ENCODE results near the gene TMEM223.
A peak's percentile ranks its signal among the peaks of the same experiment; 100 is the strongest.

The TMEM223 gene

DNA sequence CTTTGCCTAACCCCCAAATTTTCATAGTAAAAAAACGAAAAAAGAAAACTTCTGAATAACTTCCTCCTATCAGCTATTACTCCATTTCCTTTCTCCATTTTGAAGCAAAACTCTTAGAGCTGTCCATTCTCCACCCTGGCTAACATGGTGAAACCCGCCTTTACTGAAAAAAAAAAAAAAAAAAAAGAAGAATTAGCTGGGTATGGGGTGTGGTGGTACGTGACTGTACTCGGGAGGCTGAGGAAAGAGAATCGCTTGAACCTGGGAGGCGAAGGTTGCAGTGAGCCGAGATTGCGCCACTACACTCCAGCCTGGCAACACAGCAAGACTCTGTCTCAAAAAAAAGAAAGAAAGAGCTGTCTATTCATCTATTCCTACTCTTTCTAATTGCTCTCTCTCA lies 24.8 kb upstream of the TMEM223 start:
- Histone ChIP-seq H2BK5ac (ENCODE audit: low read depth, low read length, poor library complexity, severe bottlenecking) (no peak overlapping the region), H3K36me3 (ENCODE audit: control insufficient read depth in 1 of 2, insufficient read depth in 2 of 2, low read depth in 1 of 2, low read length in 2 of 2) (peaks cover 36 to 80% of the 10 kb centered on the region in 2 experiments), H3K4ac (ENCODE audit: low read depth in 1 of 2, low read length in 2 of 2) (no peak overlapping the region), H3K4me3 (ENCODE audit: insufficient read depth in 1 of 2, low read depth in 1 of 2, low read length in 2 of 2) (no peak overlapping the region), H3K18ac (ENCODE audit: low read depth in 1 of 2, low read length in 2 of 2) (no peak overlapping the region), H4K8ac (ENCODE audit: low read length) (no peak overlapping the region), H3K4me1 (ENCODE audit: control insufficient read depth, insufficient read depth, low read depth, low read length) (no peaks in the 10 kb centered on the region), H3K79me1 (replicated peaks; ENCODE audit: low read length, poor library complexity, severe bottlenecking) (no peaks in the 10 kb centered on the region), H4K91ac (ENCODE audit: low read length) (no peak overlapping the region), H3K23ac (ENCODE audit: low read length in 2 of 2) (no peak overlapping the region), H2BK15ac (ENCODE audit: low read depth, poor library complexity, severe bottlenecking) (no peak overlapping the region), H3K4me2 (ENCODE audit: low read length, poor library complexity, severe bottlenecking) (no peak overlapping the region), H2BK12ac (ENCODE audit: low read length in 2 of 2) (no peak overlapping the region), H2AFZ (ENCODE audit: low read depth, low read length) (no peak overlapping the region), H2BK120ac (ENCODE audit: low read depth, low read length) (no peak overlapping the region), H3K14ac (ENCODE audit: low read length in 2 of 2) (no peak overlapping the region), H3K9ac (ENCODE audit: low read length) (no peak overlapping the region), H3K9me3 (ENCODE audit: control insufficient read depth, low read length) (no peaks in the 10 kb centered on the region), H3K27ac (ENCODE audit: low read length, poor library complexity, severe bottlenecking) (no peak overlapping the region), H3K27me3 (ENCODE audit: control insufficient read depth in 1 of 2, insufficient read depth in 1 of 2, low read length in 2 of 2) (no peaks in the 10 kb centered on the region), H2AK5ac (ENCODE audit: low read length, severe bottlenecking) (no peak overlapping the region)
- DNase-seq: no peak
- 100% methylated on average over 1 of the region's 8 CpGs for WGBS

DNA sequence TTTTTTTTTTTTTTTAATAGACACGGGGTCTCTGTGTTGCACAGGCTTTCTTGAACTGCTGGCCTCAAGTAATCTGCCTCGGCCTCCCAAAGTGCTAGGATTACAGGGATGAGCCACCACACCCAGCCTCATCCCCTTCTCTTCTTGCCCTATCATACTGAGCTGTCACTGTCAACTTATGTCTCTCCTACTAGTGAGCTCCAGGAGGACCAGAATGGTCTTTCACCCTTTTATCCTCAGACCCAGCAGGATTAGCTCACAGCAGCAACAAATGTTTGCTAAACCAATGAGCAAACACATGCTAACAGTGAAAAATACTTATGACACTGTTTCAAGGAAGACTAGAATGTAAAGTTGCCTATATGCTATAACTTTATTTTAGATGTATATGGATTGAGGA lies 19.9 kb upstream of the TMEM223 start:
- H2BK120ac ChIP-seq (ENCODE audit: low read depth, low read length): no peak overlapping the region
- 87% methylated on average over 2 of the region's 2 CpGs for WGBS

DNA sequence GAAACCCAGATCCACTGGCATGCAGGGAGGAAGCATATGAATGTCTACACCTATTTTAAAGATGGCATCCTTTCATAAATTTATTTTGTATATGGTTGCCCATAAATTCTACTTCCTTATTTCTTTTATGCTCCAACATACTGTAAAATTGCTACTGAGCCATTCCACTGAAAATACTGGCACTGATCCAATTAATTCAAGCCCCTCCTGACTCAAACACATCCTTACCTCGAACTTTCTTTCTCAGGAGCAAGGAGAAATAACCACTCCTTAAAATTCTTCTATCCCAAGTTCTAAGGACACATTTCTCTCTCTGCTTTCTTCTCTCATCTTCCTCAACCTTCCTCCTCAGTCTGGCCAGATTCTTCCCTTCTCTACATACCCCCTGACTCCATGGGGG lies 18.9 kb upstream of the TMEM223 start:
- Histone ChIP-seq H3K79me1 (replicated peaks; ENCODE audit: low read length, poor library complexity, severe bottlenecking) (no peaks in the 10 kb centered on the region), H2BK15ac (ENCODE audit: low read depth, poor library complexity, severe bottlenecking) (no peak overlapping the region), H3K27ac (ENCODE audit: low read length, poor library complexity, severe bottlenecking) (no peak overlapping the region), H2AK5ac (ENCODE audit: low read length, severe bottlenecking) (no peak overlapping the region), H3K14ac (ENCODE audit: low read length in 2 of 2) (no peak overlapping the region), H3K4me2 (ENCODE audit: low read length, poor library complexity, severe bottlenecking) (no peak overlapping the region), H3K4ac (ENCODE audit: low read depth in 1 of 2, low read length in 2 of 2) (no peak overlapping the region), H3K27me3 (ENCODE audit: control insufficient read depth in 1 of 2, insufficient read depth in 1 of 2, low read length in 2 of 2) (no peaks in the 10 kb centered on the region), H3K36me3 (ENCODE audit: control insufficient read depth in 1 of 2, insufficient read depth in 2 of 2, low read depth in 1 of 2, low read length in 2 of 2) (peaks cover 13 to 25% of the 10 kb centered on the region in 2 experiments), H3K9me3 (ENCODE audit: control insufficient read depth, low read length) (no peaks in the 10 kb centered on the region), H2AFZ (ENCODE audit: low read depth, low read length) (no peak overlapping the region), H3K18ac (ENCODE audit: low read depth in 1 of 2, low read length in 2 of 2) (no peak overlapping the region), H3K4me1 (ENCODE audit: control insufficient read depth, insufficient read depth, low read depth, low read length) (peaks cover 14% of the 10 kb centered on the region), H3K23ac (ENCODE audit: low read length in 2 of 2) (no peak overlapping the region), H4K91ac (ENCODE audit: low read length) (no peak overlapping the region), H2BK12ac (ENCODE audit: low read length in 2 of 2) (no peak overlapping the region), H2BK120ac (ENCODE audit: low read depth, low read length) (no peak overlapping the region), H3K4me3 (ENCODE audit: insufficient read depth in 1 of 2, low read depth in 1 of 2, low read length in 2 of 2) (no peak overlapping the region), H2BK5ac (ENCODE audit: low read depth, low read length, poor library complexity, severe bottlenecking) (no peak overlapping the region), H3K9ac (ENCODE audit: low read length) (no peak overlapping the region), H4K8ac (ENCODE audit: low read length) (no peak overlapping the region)
- no peak for DNase-seq
- 87% methylated on average over 1 of the region's 1 CpG for WGBS

More for the DNA sequence above, 19.9 kb upstream of the TMEM223 start:
- Histone ChIP-seq H2AK5ac (ENCODE audit: low read length, severe bottlenecking) (no peak overlapping the region), H3K4me1 (ENCODE audit: control insufficient read depth, insufficient read depth, low read depth, low read length) (peaks cover 6% of the 10 kb centered on the region), H2BK15ac (ENCODE audit: low read depth, poor library complexity, severe bottlenecking) (no peak overlapping the region), H3K18ac (ENCODE audit: low read depth in 1 of 2, low read length in 2 of 2) (no peak overlapping the region), H3K9me3 (ENCODE audit: control insufficient read depth, low read length) (no peaks in the 10 kb centered on the region), H3K27ac (ENCODE audit: low read length, poor library complexity, severe bottlenecking) (no peak overlapping the region), H2AFZ (ENCODE audit: low read depth, low read length) (no peak overlapping the region), H3K23ac (ENCODE audit: low read length in 2 of 2) (no peak overlapping the region), H3K79me1 (replicated peaks; ENCODE audit: low read length, poor library complexity, severe bottlenecking) (no peaks in the 10 kb centered on the region), H3K14ac (ENCODE audit: low read length in 2 of 2) (no peak overlapping the region), H4K91ac (ENCODE audit: low read length) (no peak overlapping the region), H4K8ac (ENCODE audit: low read length) (no peak overlapping the region), H3K4me3 (ENCODE audit: insufficient read depth in 1 of 2, low read depth in 1 of 2, low read length in 2 of 2) (no peak overlapping the region), H3K36me3 (ENCODE audit: control insufficient read depth in 1 of 2, insufficient read depth in 2 of 2, low read depth in 1 of 2, low read length in 2 of 2) (peaks cover 17 to 34% of the 10 kb centered on the region in 2 experiments), H3K4me2 (ENCODE audit: low read length, poor library complexity, severe bottlenecking) (no peak overlapping the region), H3K4ac (ENCODE audit: low read depth in 1 of 2, low read length in 2 of 2) (no peak overlapping the region), H3K9ac (ENCODE audit: low read length) (no peak overlapping the region), H2BK5ac (ENCODE audit: low read depth, low read length, poor library complexity, severe bottlenecking) (no peak overlapping the region), H2BK12ac (ENCODE audit: low read length in 2 of 2) (no peak overlapping the region), H3K27me3 (ENCODE audit: control insufficient read depth in 1 of 2, insufficient read depth in 1 of 2, low read length in 2 of 2) (no peaks in the 10 kb centered on the region)
- no peak for DNase-seq

DNA sequence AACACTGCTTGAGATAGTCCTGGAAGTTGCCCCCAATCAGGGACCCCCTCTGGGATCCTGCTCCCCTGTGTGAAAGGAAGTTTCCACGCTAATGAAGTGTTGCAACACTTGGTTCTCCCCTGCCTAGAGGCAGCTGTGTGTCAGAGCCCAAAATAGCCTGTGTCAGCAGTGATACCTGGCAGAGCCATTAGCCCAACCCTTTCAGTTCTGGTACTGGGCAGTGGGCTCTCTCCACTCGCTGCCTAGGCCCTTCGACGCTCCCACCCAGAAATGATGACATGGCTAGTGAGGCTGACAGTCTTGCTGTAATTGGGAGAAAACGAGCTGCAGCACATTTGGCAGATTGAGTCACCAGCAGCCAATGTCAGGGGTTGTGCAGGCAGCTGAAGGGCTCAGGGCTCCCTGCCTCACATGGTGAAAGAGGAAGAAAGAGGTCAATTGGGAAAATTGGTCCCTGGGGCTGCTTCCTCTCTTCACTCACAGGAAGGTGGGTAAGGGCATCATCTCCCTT lies 14.9 kb upstream of the TMEM223 start:
- Histone ChIP-seq H2AFZ (ENCODE audit: low read depth, low read length) (no peak overlapping the region), H2BK120ac (ENCODE audit: low read depth, low read length) (no peak overlapping the region), H3K4ac (ENCODE audit: low read depth in 1 of 2, low read length in 2 of 2) (no peak overlapping the region), H3K36me3 (ENCODE audit: control insufficient read depth in 1 of 2, insufficient read depth in 2 of 2, low read depth in 1 of 2, low read length in 2 of 2) (peaks cover 18 to 19% of the 10 kb centered on the region in 2 experiments), H3K23ac (ENCODE audit: low read length in 2 of 2) (no peak overlapping the region), H3K4me3 (ENCODE audit: insufficient read depth in 1 of 2, low read depth in 1 of 2, low read length in 2 of 2) (peak overlapping the region in 1 of 2 experiments; percentile 95), H3K14ac (ENCODE audit: low read length in 2 of 2) (no peak overlapping the region), H2BK5ac (ENCODE audit: low read depth, low read length, poor library complexity, severe bottlenecking) (no peak overlapping the region), H2BK15ac (ENCODE audit: low read depth, poor library complexity, severe bottlenecking) (no peak overlapping the region), H3K9ac (ENCODE audit: low read length) (peak overlapping the region; percentile 98), H4K8ac (ENCODE audit: low read length) (no peak overlapping the region), H3K27ac (ENCODE audit: low read length, poor library complexity, severe bottlenecking) (no peak overlapping the region), H3K79me1 (replicated peaks; ENCODE audit: low read length, poor library complexity, severe bottlenecking) (peaks cover 6% of the 10 kb centered on the region), H2AK5ac (ENCODE audit: low read length, severe bottlenecking) (no peak overlapping the region), H2BK12ac (ENCODE audit: low read length in 2 of 2) (no peak overlapping the region), H3K18ac (ENCODE audit: low read depth in 1 of 2, low read length in 2 of 2) (no peak overlapping the region), H3K4me1 (ENCODE audit: control insufficient read depth, insufficient read depth, low read depth, low read length) (peaks cover 16% of the 10 kb centered on the region), H3K4me2 (ENCODE audit: low read length, poor library complexity, severe bottlenecking) (no peak overlapping the region), H3K9me3 (ENCODE audit: control insufficient read depth, low read length) (no peaks in the 10 kb centered on the region), H3K27me3 (ENCODE audit: control insufficient read depth in 1 of 2, insufficient read depth in 1 of 2, low read length in 2 of 2) (no peaks in the 10 kb centered on the region), H4K91ac (ENCODE audit: low read length) (no peak overlapping the region)
- WGBS: 64% methylated on average over 5 of the region's 5 CpGs
- peak; percentile 62 for DNase-seq
